IMR-90 (cell line): ENCODE data around the gene DNASE1. TPM values are rescaled to one million over a fixed set of nuclear protein-coding genes. Genes with fewer than 3 reads are reported as not detected.

Experiments used
- ATAC-seq: fragments of 200-7000 bp; cut with Tn5 transposase; 2 replicates; pipeline ENCODE4 v1.9.1; 2020; ENCODE audit warnings: low read depth, mild to moderate bottlenecking, moderate library complexity
- BruUV-seq: library from RNA; stranded (reverse); fragments of 400-500 nt; replicated peaks from 2 replicates; lab custom pipeline; 2021; lab: Mats Ljungman, UMichigan
- CTCF ChIA-PET: fragments of 300-600 bp; formaldehyde crosslinking; extraction: SDS; loops from one replicate; lab custom pipeline; 2021; ENCODE audit warnings: antibody characterized with exemption; lab: Yijun Ruan, JAX
- POLR2A ChIA-PET: fragments of 300-600 bp; sonication (Branson Sonifier 250); formaldehyde crosslinking; loops from one replicate; lab custom pipeline; 2022; ENCODE audit warnings: antibody characterized with exemption; ENCODE audit not compliant: unreplicated experiment; lab: Charles Lee
- DNase-seq: peaks from one replicate; pipeline ENCODE4 v3.0.0; 2013
- H2AFZ ChIP-seq: replicated peaks from 2 replicates; pipeline ENCODE3; 2013; ENCODE audit warnings: low read length, mild to moderate bottlenecking; ENCODE audit not compliant: poor library complexity
- H2AK5ac ChIP-seq: 2 replicates; pipeline ENCODE4 v1.6.1; 2013; ENCODE audit warnings: low read depth, low read length, inconsistent platforms
- H2AK9ac ChIP-seq: replicated peaks from 2 replicates; pipeline ENCODE3; 2013; ENCODE audit warnings: mild to moderate bottlenecking, low read depth, low read length, moderate library complexity; ENCODE audit not compliant: poor library complexity
- H2BK120ac ChIP-seq: 2 replicates; pipeline ENCODE4 v1.6.1; 2013; ENCODE audit warnings: low read depth, low read length, inconsistent platforms
- H2BK15ac ChIP-seq: 3 replicates; pipeline ENCODE4 v1.6.1; 2013; ENCODE audit warnings: low read depth, low read length, inconsistent platforms
- H2BK20ac ChIP-seq: 2 replicates; pipeline ENCODE4 v1.6.1; 2013; ENCODE audit warnings: low read depth, mild to moderate bottlenecking, inconsistent platforms, low read length, moderate library complexity
- H2BK5ac ChIP-seq: 2 replicates; pipeline ENCODE4 v1.6.1; 2013; ENCODE audit warnings: mild to moderate bottlenecking, low read depth, low read length, inconsistent platforms; ENCODE audit not compliant: poor library complexity, severe bottlenecking
- H3K14ac ChIP-seq: replicated peaks from 2 replicates; pipeline ENCODE4 v1.6.1; 2013; ENCODE audit warnings: low read depth, low read length, inconsistent platforms
- H3K18ac ChIP-seq: 2 replicates; pipeline ENCODE4 v1.6.1; 2013; ENCODE audit warnings: low read depth, low read length, control low read depth
- H3K23ac ChIP-seq: 2 replicates; pipeline ENCODE4 v1.6.1; 2013; ENCODE audit warnings: low read depth, low read length, inconsistent platforms
- H3K27ac ChIP-seq: 2 replicates; pipeline ENCODE4 v1.5.1; 2013; ENCODE audit warnings: mild to moderate bottlenecking, control low read depth, low read length; ENCODE audit not compliant: insufficient read depth
- H3K27me3 ChIP-seq: 2 replicates; pipeline ENCODE4 v1.6.1; 2013; ENCODE audit warnings: low read length; ENCODE audit not compliant: control insufficient read depth, insufficient read depth
- H3K36me3 ChIP-seq: 2 replicates; pipeline ENCODE4 v1.6.1; 2013; ENCODE audit warnings: low read length, mixed read lengths; ENCODE audit not compliant: control insufficient read depth, insufficient read depth
- H3K4ac ChIP-seq: 2 replicates; pipeline ENCODE4 v1.6.1; 2013; ENCODE audit warnings: low read depth, low read length, inconsistent platforms
- H3K4me1 ChIP-seq: 2 replicates; pipeline ENCODE4 v1.6.1; 2013; ENCODE audit warnings: low read length, mixed read lengths; ENCODE audit not compliant: control insufficient read depth, insufficient read depth
- H3K4me2 ChIP-seq: 2 replicates; pipeline ENCODE4 v1.6.1; 2013; ENCODE audit warnings: low read depth, mild to moderate bottlenecking, control low read depth, low read length, moderate library complexity
- H3K4me3 ChIP-seq: 2 replicates; pipeline ENCODE4 v1.5.1; 2013; ENCODE audit warnings: low read depth, mild to moderate bottlenecking, control low read depth, low read length, moderate library complexity; ENCODE audit not compliant: insufficient read depth
- H3K56ac ChIP-seq: 2 replicates; pipeline ENCODE4 v1.6.1; 2013; ENCODE audit warnings: low read length, inconsistent platforms; ENCODE audit not compliant: insufficient read depth; ENCODE audit errors: extremely low read depth
- H3K79me1 ChIP-seq, 2 experiments: 2 replicates each; pipeline ENCODE4 v1.6.1; 2013; ENCODE audit warnings: low read length in 2 of 2, inconsistent platforms in 1 of 2, low read depth in 1 of 2
- H3K9ac ChIP-seq: 2 replicates; pipeline ENCODE4 v1.6.1; 2013; ENCODE audit warnings: low read depth, low read length, control low read depth
- H3K9me1 ChIP-seq: 2 replicates; pipeline ENCODE4 v1.6.1; 2013; ENCODE audit warnings: low read length, inconsistent platforms; ENCODE audit not compliant: insufficient read depth
- H3K9me3 ChIP-seq: 2 replicates; pipeline ENCODE4 v1.6.1; 2013; ENCODE audit warnings: low read length; ENCODE audit not compliant: control insufficient read depth, insufficient read depth
- H4K20me1 ChIP-seq: 2 replicates; pipeline ENCODE4 v1.6.1; 2013; ENCODE audit warnings: low read length, inconsistent platforms; ENCODE audit not compliant: insufficient read depth
- H4K5ac ChIP-seq: 2 replicates; pipeline ENCODE4 v1.6.1; 2013; ENCODE audit warnings: mild to moderate bottlenecking, low read depth, low read length, control low read depth
- H4K8ac ChIP-seq, 2 experiments: 2 replicates each; pipeline ENCODE4 v1.6.1; 2013; ENCODE audit warnings: low read depth in 2 of 2, low read length in 2 of 2, control low read depth in 1 of 2, inconsistent platforms in 1 of 2
- H4K91ac ChIP-seq: 2 replicates; pipeline ENCODE4 v1.6.1; 2013; ENCODE audit warnings: low read depth, low read length, inconsistent platforms; ENCODE audit not compliant: insufficient read depth
- BHLHE40 ChIP-seq: fragments of 150-350 bp; IDR thresholded peaks from 2 replicates; pipeline ENCODE4 v1.6.1; 2016; ENCODE audit warnings: mild to moderate bottlenecking, low read depth, low read length
- CEBPB ChIP-seq: IDR thresholded peaks from 2 replicates; pipeline ENCODE4 v1.6.1; 2012; ENCODE audit warnings: low read depth, low read length, improper control_type of control experiment
- CHD1 ChIP-seq: IDR thresholded peaks from 2 replicates; pipeline ENCODE4 v1.6.1; 2012; ENCODE audit warnings: low read depth, low read length, improper control_type of control experiment
- CTCF ChIP-seq: conservative IDR thresholded peaks from 2 replicates; pipeline ENCODE4 v1.5.1; 2012; ENCODE audit warnings: mild to moderate bottlenecking, low read depth, low read length, improper control_type of control experiment
- FOS ChIP-seq: fragments of 150-350 bp; IDR thresholded peaks from 2 replicates; pipeline ENCODE4 v1.6.1; 2016; ENCODE audit warnings: low read depth, low read length
- MAFK ChIP-seq: IDR thresholded peaks from 2 replicates; pipeline ENCODE4 v1.6.1; 2012; ENCODE audit warnings: low read depth, low read length, improper control_type of control experiment
- MAZ ChIP-seq: IDR thresholded peaks from 2 replicates; pipeline ENCODE4 v1.6.1; 2012; ENCODE audit warnings: low read depth, mild to moderate bottlenecking, low read length, improper control_type of control experiment, moderate library complexity, borderline replicate concordance
- MXI1 ChIP-seq: IDR thresholded peaks from 2 replicates; pipeline ENCODE4 v1.6.1; 2012; ENCODE audit warnings: low read depth, mild to moderate bottlenecking, low read length, moderate library complexity, borderline replicate concordance
- NFE2L2 ChIP-seq: fragments of 150-350 bp; IDR thresholded peaks from 2 replicates; pipeline ENCODE4 v1.6.1; 2016; ENCODE audit warnings: low read depth, mild to moderate bottlenecking, low read length
- POLR2A ChIP-seq: IDR thresholded peaks from 2 replicates; pipeline ENCODE4 v1.6.1; 2012; ENCODE audit warnings: mild to moderate bottlenecking, low read depth, low read length
- RAD21 ChIP-seq: IDR thresholded peaks from 2 replicates; pipeline ENCODE4 v1.6.1; 2012; ENCODE audit warnings: low read length, improper control_type of control experiment
- RCOR1 ChIP-seq: IDR thresholded peaks from 2 replicates; pipeline ENCODE4 v1.6.1; 2012; ENCODE audit warnings: mild to moderate bottlenecking, low read length, improper control_type of control experiment; ENCODE audit not compliant: insufficient replicate concordance
- RFX5 ChIP-seq: IDR thresholded peaks from 2 replicates; pipeline ENCODE4 v1.8.0; 2012; ENCODE audit warnings: low read depth, mild to moderate bottlenecking, low read length, moderate library complexity
- SMC3 ChIP-seq: fragments of 150-350 bp; IDR thresholded peaks from 2 replicates; pipeline ENCODE4 v1.6.1; 2016; ENCODE audit warnings: low read depth, mild to moderate bottlenecking, antibody characterized with exemption, low read length, moderate library complexity
- USF2 ChIP-seq: fragments of 150-350 bp; IDR thresholded peaks from 2 replicates; pipeline ENCODE4 v1.6.1; 2017; ENCODE audit warnings: mild to moderate bottlenecking, antibody characterized with exemption, low read length, low read depth
- WGBS, 2 experiments: methylation state at CpG; one replicate each; pipeline versions ENCODE4 v1.1.5 to v1.1.7; 2013; ENCODE audit warnings: missing lambda C conversion rate in 2 of 2; ENCODE audit not compliant: insufficient read length in 1 of 2; ENCODE audit errors: extremely low coverage in 2 of 2; 5-methylcytosine and 5-hydroxymethylcytosine counted together
- dilution Hi-C: fragments of 300-500 bp; cut with HindIII; formaldehyde crosslinking; loops from one replicate; pipeline ENCODE4 v1.14.3; 2018; ENCODE audit warnings: low sequenced_read_pairs; ENCODE audit not compliant: unreplicated experiment
- in situ Hi-C: fragments of 300-500 bp; cut with MboI; formaldehyde crosslinking; loops from 3 replicates; pipeline ENCODE4 v1.14.3; 2019; ENCODE audit warnings: low sequenced_read_pairs, inconsistent platforms, mixed read lengths
- intact Hi-C: fragments of 100-400 bp; cut with micrococcal nuclease; formaldehyde crosslinking; loops from 2 replicates; pipeline ENCODE4 v1.10.0; 2022
- polyA plus RNA-seq, 3 experiments: library from polyadenylated mRNA; depleted of rRNA; stranded (reverse); fragments of >200 nt; gene quantifications; 2 replicates each; pipeline ENCODE4 v1.2.3, GENCODE V29; 2012; ENCODE audit warnings: low replicate concordance in 1 of 3
- total RNA-seq: library from RNA; depleted of rRNA; stranded (reverse); fragments of >200 nt; gene quantifications from 2 replicates; pipeline ENCODE4 v1.2.3, GENCODE V29; 2012
- TF ChIP-seq, protein P1 (sequence below): fragments of 150-350 bp; IDR thresholded peaks from 2 replicates; pipeline ENCODE4 v1.6.1; 2016; ENCODE audit warnings: low read depth, mild to moderate bottlenecking, low read length, moderate library complexity, borderline replicate concordance

The DNASE1 gene
- total and polyA plus RNA-seq, 2 of the 4 experiments (the other 2 are of a cell fraction) = 5.4 to 15.9 TPM

DNA sequence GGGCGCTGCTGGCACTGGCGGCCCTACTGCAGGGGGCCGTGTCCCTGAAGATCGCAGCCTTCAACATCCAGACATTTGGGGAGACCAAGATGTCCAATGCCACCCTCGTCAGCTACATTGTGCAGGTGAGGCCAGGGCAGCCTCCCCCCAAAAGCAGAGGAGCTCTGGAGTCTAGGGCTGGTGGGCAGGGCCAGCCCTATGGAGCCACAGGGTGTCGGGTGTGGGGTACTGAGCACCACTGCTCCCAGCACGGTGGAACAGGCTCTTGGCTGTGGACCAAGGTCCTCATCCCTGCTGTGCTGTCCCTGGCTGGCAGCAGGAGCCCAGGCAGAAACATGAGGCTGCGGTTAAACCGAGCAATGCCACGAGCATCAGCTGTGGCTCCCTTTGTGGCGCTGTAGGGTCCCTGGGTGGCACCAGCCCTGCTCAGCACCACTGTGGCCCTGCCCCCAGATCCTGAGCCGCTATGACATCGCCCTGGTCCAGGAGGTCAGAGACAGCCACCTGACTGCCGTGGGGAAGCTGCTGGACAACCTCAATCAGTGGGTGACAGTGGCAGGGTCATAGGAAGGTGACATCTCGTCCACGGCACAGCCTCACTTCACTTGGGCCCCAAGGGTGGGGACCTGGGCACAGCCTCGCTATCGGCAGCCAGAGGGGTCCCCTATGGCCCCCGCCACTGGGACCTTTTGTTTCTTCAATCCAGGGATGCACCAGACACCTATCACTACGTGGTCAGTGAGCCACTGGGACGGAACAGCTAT lies 1.1 kb downstream of the DNASE1 start:
- Histone ChIP-seq H3K79me1 (peaks cover 0 to 12% of the 10 kb centered on the region in 2 experiments; a peak in 1 of 4 replicates), H3K36me3 (peaks cover 63% of the 10 kb centered on the region), H2BK5ac (no peak overlapping the region), H2BK120ac (no peak overlapping the region), H3K27ac (no peak overlapping the region), H3K56ac (no peak overlapping the region), H3K4me3 (no peak overlapping the region), H4K20me1 (peaks cover 10% of the 10 kb centered on the region), H3K9me3 (no peaks in the 10 kb centered on the region), H2AK9ac (no peak overlapping the region), H2AK5ac (no peak overlapping the region), H3K4me2 (no peak overlapping the region), H4K8ac (no peak overlapping the region), H4K91ac (no peak overlapping the region), H2BK20ac (no peak overlapping the region), H3K14ac (no peak overlapping the region), H3K4me1 (no peaks in the 10 kb centered on the region), H3K4ac (no peak overlapping the region), H3K9me1 (peaks cover 14% of the 10 kb centered on the region), H3K9ac (no peak overlapping the region), H3K23ac (no peak overlapping the region), H3K27me3 (no peaks in the 10 kb centered on the region), H2BK15ac (no peak overlapping the region), H3K18ac (no peak overlapping the region), H4K5ac (no peak overlapping the region), H2AFZ (peak overlapping the region; percentile 3)
- WGBS, 2 experiments = 96% methylated on average over 10 of the region's 21 CpGs; no CpG with 5 or more reads in 1 of the 2 experiments
- no TSS peak for BruUV-seq
- no peak for ATAC-seq
- dilution Hi-C loops (no loop called here), in situ Hi-C loops (no loop called here), intact Hi-C loops (no loop called here)
- POLR2A ChIA-PET = no interaction called here
- DNase-seq = no peak
- CTCF ChIA-PET = no interaction called here
- TF ChIP-seq MXI1 = no peak
- no peak for TF ChIP-seq RAD21
- TF ChIP-seq USF2 = no peak
- no peak for TF ChIP-seq CTCF
- no peak for TF ChIP-seq MAZ
- no peak for TF ChIP-seq RCOR1
- no peak for TF ChIP-seq POLR2A
- TF ChIP-seq NFE2L2 = no peak
- no peak for TF ChIP-seq CEBPB
- TF ChIP-seq CHD1 = no peak
- no peak for TF ChIP-seq BHLHE40
- no peak for TF ChIP-seq MAFK
- no peak for TF ChIP-seq FOS
- TF ChIP-seq, protein P1, sequence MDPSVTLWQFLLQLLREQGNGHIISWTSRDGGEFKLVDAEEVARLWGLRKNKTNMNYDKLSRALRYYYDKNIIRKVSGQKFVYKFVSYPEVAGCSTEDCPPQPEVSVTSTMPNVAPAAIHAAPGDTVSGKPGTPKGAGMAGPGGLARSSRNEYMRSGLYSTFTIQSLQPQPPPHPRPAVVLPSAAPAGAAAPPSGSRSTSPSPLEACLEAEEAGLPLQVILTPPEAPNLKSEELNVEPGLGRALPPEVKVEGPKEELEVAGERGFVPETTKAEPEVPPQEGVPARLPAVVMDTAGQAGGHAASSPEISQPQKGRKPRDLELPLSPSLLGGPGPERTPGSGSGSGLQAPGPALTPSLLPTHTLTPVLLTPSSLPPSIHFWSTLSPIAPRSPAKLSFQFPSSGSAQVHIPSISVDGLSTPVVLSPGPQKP = no peak
- TF ChIP-seq RFX5 = no peak
- TF ChIP-seq SMC3 = no peak
